ENCODE data around the gene NR5A2. TPM values are rescaled to one million over a fixed set of nuclear protein-coding genes. Genes with fewer than 3 reads are reported as not detected.

NR5A2 gene
- total and polyA plus RNA-seq, 2 donors: 1.6 to 9.0 TPM

- no peaks in the 10 kb centered on the region for H3K36me3 ChIP-seq (ENCODE audit: insufficient read depth)
- DNase-seq (ENCODE audit: extremely low spot score): no peak
- no peak overlapping the region for H3K27ac ChIP-seq (ENCODE audit: low read depth)
- 56% methylated on average over 1 of the region's 1 CpG for WGBS
- H3K4me1 ChIP-seq (ENCODE audit: insufficient read depth): no peaks in the 10 kb centered on the region
- H3K4me3 ChIP-seq (ENCODE audit: low read depth, low read length): no peak overlapping the region
Observed at GRCh38 chr1:200206761-200207160, 179.3 kb downstream of the NR5A2 start.

DNA sequence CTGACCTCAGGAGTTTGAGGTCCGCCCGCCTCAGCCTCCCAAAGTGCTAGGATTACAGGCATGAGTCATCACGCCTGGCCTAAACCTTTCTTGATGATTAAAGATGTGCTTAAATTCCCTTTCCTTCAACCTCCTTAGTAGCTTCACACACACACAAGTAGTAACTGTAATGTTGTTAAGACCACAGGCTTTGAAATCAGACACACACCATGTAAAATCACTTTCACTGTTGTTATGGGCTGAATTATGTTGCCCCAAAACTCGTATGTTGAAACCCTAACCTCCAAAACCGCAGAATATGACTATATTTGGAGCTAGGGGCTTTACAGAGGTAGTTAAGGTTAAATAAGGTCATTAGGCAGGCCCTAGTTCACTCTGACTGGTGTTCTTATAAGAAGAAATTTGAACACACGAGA is 180.2 kb downstream of the NR5A2 start:
- Histone ChIP-seq H3K4me3 (ENCODE audit: low read depth, low read length) (no peak overlapping the region), H3K4me1 (ENCODE audit: insufficient read depth) (no peaks in the 10 kb centered on the region), H3K27ac (ENCODE audit: low read depth) (no peak overlapping the region), H3K36me3 (ENCODE audit: insufficient read depth) (no peaks in the 10 kb centered on the region)
- 63% methylated on average over 6 of the region's 6 CpGs for WGBS
- no peak for DNase-seq (ENCODE audit: extremely low spot score)

DNA sequence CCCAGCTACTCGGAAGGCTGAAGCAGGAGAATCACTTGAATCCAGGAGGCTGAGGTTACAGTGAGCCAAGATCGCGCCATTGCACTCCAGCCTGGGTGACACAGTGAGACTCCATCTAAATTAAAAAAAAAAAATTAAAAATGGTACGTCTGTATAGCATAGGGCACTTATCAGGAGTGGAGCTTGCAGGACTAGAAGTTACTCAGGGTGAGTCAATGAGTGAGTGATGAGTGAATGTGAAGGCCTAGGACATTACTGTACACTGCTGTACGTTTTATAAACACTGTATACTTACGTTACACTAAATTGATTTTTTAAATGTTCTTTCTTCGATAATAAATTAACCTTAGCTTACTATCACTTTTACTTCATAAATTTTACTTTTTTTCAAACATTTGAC is 183.6 kb downstream of the NR5A2 start:
- Histone ChIP-seq H3K4me3 (ENCODE audit: low read depth, low read length) (no peak overlapping the region), H3K27ac (ENCODE audit: low read depth) (no peak overlapping the region), H3K4me1 (ENCODE audit: insufficient read depth) (no peaks in the 10 kb centered on the region), H3K36me3 (ENCODE audit: insufficient read depth) (no peaks in the 10 kb centered on the region)
- DNase-seq (ENCODE audit: extremely low spot score): no peak
- WGBS: 71% methylated on average over 7 of the region's 7 CpGs

DNA sequence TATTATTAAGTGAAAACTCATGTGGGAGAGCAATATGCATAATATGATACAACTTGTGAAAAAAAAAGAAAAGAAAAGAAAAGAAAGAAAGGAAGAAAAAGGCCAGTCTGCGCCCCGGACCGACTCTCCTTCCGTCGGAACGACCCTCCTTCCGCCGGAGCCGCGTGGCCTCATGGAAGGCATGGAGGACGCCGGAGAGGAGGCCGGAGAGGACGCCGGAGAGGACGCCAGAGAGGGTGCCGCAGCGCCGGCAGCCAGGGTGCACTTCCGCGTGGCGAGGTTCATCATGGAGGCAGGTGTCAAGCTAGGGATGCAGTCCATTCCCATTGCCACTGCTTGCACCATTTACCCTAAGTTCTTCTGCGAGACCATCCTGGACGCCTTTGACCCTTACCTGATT is 185.9 kb downstream of the NR5A2 start:
- WGBS: 92% methylated on average over 24 of the region's 24 CpGs
- no peaks in the 10 kb centered on the region for H3K36me3 ChIP-seq (ENCODE audit: insufficient read depth)
- no peak overlapping the region for H3K4me3 ChIP-seq (ENCODE audit: low read depth, low read length)
- H3K4me1 ChIP-seq (ENCODE audit: insufficient read depth): no peaks in the 10 kb centered on the region
- no peak for DNase-seq (ENCODE audit: extremely low spot score)
- no peak overlapping the region for H3K27ac ChIP-seq (ENCODE audit: low read depth)

- no peak for DNase-seq (ENCODE audit: extremely low spot score)
- H3K36me3 ChIP-seq (ENCODE audit: insufficient read depth): no peaks in the 10 kb centered on the region
- H3K4me3 ChIP-seq (ENCODE audit: low read depth, low read length): no peak overlapping the region
- no peaks in the 10 kb centered on the region for H3K4me1 ChIP-seq (ENCODE audit: insufficient read depth)
- no peak overlapping the region for H3K27ac ChIP-seq (ENCODE audit: low read depth)
- 95% methylated on average over 15 of the region's 15 CpGs for WGBS
Observed at GRCh38 chr1:200213921-200214320, 186.4 kb downstream of the NR5A2 start.

DNA sequence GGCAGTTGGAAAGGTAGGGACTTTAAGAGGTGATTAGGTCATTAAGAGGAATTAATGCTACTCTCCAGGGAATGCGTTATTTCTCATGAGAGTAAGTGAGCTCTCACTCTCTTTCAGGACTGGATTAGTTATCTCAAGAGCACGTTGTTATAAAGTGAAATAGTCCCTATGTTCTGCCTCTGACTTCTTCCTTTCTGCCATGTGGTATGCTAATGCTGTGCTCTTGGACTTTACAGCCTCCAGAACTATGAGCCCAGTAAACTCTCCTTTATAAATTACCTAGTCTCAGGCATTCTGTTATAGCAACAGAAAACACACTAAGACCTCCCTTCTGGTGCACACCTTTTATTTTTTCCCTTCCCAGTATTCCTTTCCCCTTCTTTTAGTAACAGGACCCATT is 187.8 kb downstream of the NR5A2 start:
- no peak overlapping the region for H3K27ac ChIP-seq (ENCODE audit: low read depth)
- no peaks in the 10 kb centered on the region for H3K4me1 ChIP-seq (ENCODE audit: insufficient read depth)
- no peaks in the 10 kb centered on the region for H3K36me3 ChIP-seq (ENCODE audit: insufficient read depth)
- H3K4me3 ChIP-seq (ENCODE audit: low read depth, low read length): no peak overlapping the region
- no peak for DNase-seq (ENCODE audit: extremely low spot score)
- WGBS: 77% methylated on average over 2 of the region's 2 CpGs

DNA sequence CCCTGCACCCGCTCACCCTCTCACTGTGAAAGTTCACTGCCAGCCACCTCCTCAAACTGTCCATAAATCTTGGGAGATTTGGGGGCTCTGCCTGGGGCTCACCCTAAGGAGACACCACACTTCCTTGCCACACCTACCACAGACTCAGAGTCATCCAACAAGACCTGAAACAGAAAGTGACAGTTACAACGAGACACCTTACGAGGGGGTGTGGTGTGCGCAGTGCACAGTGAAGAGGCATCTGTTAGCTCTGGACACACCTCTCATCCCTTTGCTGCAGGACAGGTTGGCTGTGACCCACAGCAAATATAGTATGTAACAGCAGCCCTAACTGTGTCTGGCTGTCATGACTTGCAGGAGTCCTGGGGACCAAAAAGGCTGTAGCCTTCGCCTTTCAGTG is 190.2 kb downstream of the NR5A2 start:
- no peak for DNase-seq (ENCODE audit: extremely low spot score)
- H3K4me1 ChIP-seq (ENCODE audit: insufficient read depth): no peaks in the 10 kb centered on the region
- no peak overlapping the region for H3K27ac ChIP-seq (ENCODE audit: low read depth)
- no peaks in the 10 kb centered on the region for H3K36me3 ChIP-seq (ENCODE audit: insufficient read depth)
- WGBS: 89% methylated on average over 5 of the region's 5 CpGs
- no peak overlapping the region for H3K4me3 ChIP-seq (ENCODE audit: low read depth, low read length)

DNA sequence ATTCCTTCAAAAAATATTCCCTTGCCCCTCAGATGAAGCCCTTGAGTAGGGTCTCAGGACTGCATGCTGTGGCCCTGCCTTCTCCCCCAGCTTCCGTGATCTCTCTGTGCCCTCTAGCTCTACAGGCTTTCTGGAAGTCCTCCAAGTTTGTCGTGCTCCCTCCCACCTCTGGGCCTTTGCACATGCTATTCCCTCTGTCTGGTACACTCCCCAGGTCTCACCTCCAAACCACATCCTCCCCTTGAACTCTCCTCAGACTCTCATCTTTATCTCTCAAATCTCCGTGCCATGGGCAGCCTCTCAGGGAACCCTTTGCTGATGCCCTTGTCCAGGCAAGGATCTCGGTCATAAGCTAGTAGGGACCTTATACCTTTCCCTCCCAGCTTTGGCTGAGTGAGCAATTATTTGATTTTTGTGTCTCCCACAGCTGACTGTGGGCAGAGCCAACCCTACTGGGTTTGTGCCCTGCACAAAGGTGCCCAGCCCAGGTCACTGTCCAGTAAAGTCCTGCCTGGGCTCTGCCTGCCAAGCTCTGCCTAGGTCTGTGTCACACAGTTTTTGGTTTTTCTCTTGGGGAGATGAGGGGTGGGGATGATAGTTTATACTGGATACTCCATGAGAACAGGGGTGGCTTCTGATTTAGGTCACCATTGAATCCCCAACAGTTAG is 194.2 kb downstream of the NR5A2 start:
- no peak overlapping the region for H3K27ac ChIP-seq (ENCODE audit: low read depth)
- H3K4me1 ChIP-seq (ENCODE audit: insufficient read depth): no peaks in the 10 kb centered on the region
- WGBS: 85% methylated on average over 4 of the region's 4 CpGs
- H3K4me3 ChIP-seq (ENCODE audit: low read depth, low read length): no peak overlapping the region
- DNase-seq (ENCODE audit: extremely low spot score): no peak
- no peaks in the 10 kb centered on the region for H3K36me3 ChIP-seq (ENCODE audit: insufficient read depth)

GRCh38 chr1:200223207-200223606 is 195.7 kb downstream of the NR5A2 start:
- H3K27ac ChIP-seq (ENCODE audit: low read depth): no peak overlapping the region
- H3K4me1 ChIP-seq (ENCODE audit: insufficient read depth): no peaks in the 10 kb centered on the region
- no peak for DNase-seq (ENCODE audit: extremely low spot score)
- H3K36me3 ChIP-seq (ENCODE audit: insufficient read depth): no peaks in the 10 kb centered on the region
- H3K4me3 ChIP-seq (ENCODE audit: low read depth, low read length): no peak overlapping the region
- 87% methylated on average over 2 of the region's 2 CpGs for WGBS

- Histone ChIP-seq H3K36me3 (ENCODE audit: insufficient read depth) (no peaks in the 10 kb centered on the region), H3K4me3 (ENCODE audit: low read depth, low read length) (no peak overlapping the region), H3K4me1 (ENCODE audit: insufficient read depth) (no peaks in the 10 kb centered on the region), H3K27ac (ENCODE audit: low read depth) (no peak overlapping the region)
- DNase-seq (ENCODE audit: extremely low spot score): no peak
- WGBS: 89% methylated on average over 4 of the region's 4 CpGs
Observed at GRCh38 chr1:200223613-200224012, 196.1 kb downstream of the NR5A2 start.

DNA sequence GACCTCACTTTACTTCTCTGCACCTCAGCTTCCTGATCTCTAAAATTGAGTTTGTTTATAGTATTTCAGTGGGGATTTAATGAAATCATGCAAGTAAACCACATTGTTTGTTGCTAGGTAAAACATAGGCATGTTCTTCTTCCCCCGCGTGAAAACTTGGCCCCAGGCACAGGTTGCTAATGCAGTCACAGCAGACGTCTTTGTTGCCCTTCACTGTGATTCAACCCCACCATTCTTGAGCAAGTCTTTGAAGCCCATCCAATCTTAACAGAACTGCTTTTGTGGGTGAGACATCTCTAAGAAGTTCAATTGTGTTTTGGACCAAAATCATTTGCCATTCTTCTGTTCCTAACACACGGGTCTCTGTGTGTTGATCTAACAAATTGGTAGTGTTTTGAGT is 196.8 kb downstream of the NR5A2 start:
- no peak for DNase-seq (ENCODE audit: extremely low spot score)
- H3K27ac ChIP-seq (ENCODE audit: low read depth): no peak overlapping the region
- no peak overlapping the region for H3K4me3 ChIP-seq (ENCODE audit: low read depth, low read length)
- no peaks in the 10 kb centered on the region for H3K36me3 ChIP-seq (ENCODE audit: insufficient read depth)
- no peaks in the 10 kb centered on the region for H3K4me1 ChIP-seq (ENCODE audit: insufficient read depth)
- WGBS: 68% methylated on average over 4 of the region's 4 CpGs

GRCh38 chr1:200226268-200226968 is 198.9 kb downstream of the NR5A2 start:
- 34% methylated on average over 11 of the region's 11 CpGs for WGBS
- Histone ChIP-seq H3K27ac (ENCODE audit: low read depth) (no peak overlapping the region), H3K4me1 (ENCODE audit: insufficient read depth) (no peaks in the 10 kb centered on the region), H3K36me3 (ENCODE audit: insufficient read depth) (no peaks in the 10 kb centered on the region), H3K4me3 (ENCODE audit: low read depth, low read length) (no peak overlapping the region)
- no peak for DNase-seq (ENCODE audit: extremely low spot score)

- WGBS: 80% methylated on average over 1 of the region's 1 CpG
- no peak for DNase-seq (ENCODE audit: extremely low spot score)
- no peak overlapping the region for H3K4me3 ChIP-seq (ENCODE audit: low read depth, low read length)
- H3K27ac ChIP-seq (ENCODE audit: low read depth): no peak overlapping the region
- H3K4me1 ChIP-seq (ENCODE audit: insufficient read depth): no peaks in the 10 kb centered on the region
- H3K36me3 ChIP-seq (ENCODE audit: insufficient read depth): no peaks in the 10 kb centered on the region
Observed at GRCh38 chr1:200226969-200227303, 199.4 kb downstream of the NR5A2 start.
